AML-193 (cell line): ENCODE measurements around the gene CDC42SE2.

Experiments
- DNase-seq, 2 experiments: peaks; one replicate each; lab custom pipeline; 2025; lab: John Stamatoyannopoulos, UW

CDC42SE2 gene

DNA sequence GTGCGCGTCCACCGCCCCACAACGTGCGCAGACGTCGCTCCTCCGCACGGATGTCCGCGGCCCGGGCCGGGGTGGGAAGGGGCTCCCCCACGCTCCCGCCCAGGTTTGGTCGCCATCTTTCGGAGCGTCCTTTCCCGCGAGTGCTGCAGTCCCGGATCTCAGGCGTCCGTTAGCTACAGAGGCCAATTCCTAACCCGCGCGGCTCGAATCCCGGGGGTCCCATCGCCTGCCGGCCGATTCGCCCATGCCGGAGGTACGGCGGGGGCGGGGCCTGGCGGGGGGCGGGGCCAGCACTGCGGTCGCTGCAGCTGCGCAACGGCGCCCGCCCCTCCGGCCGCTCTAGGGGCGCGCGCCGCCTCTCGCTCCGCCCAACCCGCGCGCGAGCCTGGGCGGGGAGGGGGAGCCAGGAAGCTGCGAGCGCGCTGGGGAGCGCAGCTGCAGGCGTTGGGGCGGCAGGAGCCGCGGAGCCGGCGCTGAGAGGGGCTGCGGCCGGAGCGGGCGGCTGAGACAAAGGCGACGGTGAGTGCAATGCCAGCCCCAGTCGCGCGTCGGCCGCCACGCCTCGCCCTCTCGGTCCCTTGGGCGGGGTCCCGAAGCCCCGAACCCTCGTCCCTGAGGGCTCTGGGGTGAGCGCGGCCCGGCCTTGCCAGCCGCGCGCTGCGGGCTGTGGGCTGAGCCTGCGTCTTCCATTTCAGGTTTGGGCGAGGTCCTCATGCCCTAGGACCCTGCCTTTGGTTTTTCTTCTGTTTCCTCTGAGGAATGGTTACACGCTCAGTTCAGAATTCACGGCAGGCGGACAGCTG lies at the start of gene CDC42SE2:
TSS of gene CDC42SE2 (plus strand) at position 406 of the 803 bp plus-strand sequence. CDS start 95,441 bp downstream, outside the sequence.
- peak; percentile 68 to 72 for DNase-seq

DNA sequence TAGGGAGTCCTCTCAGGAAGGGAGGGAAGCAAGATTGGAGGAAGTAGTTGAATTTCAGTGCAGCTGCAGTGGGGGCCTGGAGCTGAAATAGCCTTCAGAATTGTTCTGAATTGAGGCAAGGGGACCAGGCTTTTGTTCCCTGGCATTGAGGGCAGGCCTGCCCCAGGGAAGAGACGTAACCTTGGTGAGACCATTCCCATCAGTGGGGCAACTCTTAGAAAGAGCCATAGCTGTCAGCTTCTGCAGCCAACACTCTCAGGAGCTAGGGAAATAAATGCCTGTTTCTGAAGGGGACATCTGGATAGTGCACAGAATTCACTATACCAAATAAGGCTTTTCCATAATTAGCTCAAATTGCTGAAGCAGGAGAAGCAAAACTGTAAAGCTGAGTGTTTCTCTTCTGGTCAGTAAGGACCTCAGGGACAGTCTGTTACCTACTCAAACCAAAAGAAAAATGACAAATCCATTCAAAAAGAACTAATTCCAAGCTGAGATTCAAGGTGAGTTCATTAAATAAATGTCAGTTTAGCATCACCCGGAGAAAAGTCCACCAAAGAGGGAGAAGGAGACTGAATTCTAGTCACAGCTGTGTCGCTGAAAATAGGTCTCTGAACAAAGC lies 49.1 kb upstream of the CDC42SE2 start:
- DNase-seq: no peak

DNA sequence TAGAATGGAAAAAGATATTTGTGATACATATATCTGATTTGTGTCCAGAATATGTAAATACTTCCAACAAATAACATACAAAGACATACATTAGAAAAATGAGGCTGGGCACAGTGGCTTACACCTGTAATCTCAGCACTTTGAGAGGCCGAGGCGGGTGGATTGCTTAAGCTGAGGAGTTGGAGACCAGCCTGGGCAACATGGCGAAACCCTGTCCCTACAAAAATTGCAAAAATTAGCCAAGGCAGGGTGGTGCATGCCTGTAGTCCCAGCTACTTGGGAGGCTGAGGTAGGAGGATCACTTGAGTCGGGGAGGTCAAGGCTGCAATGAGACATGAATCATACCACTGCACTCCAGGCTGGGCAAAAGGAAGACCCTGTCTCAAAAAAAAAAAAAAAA lies 46.1 kb upstream of the CDC42SE2 start:
- DNase-seq: no peak

DNA sequence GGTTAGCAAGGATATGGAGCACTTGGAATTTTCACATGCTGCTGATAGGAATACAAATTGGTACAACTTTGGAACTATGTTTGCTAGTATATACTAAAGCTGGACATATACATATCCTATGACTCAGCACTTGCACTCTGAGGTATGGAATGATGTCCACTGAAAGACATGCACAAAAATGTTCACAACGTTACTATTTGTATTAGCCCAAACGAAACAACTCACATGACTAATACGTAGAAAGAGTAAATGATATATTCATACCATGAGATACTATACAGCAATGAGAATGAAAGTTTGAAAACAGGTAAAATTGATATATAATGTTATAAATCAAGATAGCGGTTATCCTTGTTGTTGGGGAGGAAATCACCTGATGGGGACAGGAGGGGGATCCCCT lies 45.5 kb upstream of the CDC42SE2 start:
- DNase-seq: no peak

- DNase-seq: no peak
Observed at GRCh38 chr5:131220566-131220965, 43.3 kb upstream of the CDC42SE2 start.

DNA sequence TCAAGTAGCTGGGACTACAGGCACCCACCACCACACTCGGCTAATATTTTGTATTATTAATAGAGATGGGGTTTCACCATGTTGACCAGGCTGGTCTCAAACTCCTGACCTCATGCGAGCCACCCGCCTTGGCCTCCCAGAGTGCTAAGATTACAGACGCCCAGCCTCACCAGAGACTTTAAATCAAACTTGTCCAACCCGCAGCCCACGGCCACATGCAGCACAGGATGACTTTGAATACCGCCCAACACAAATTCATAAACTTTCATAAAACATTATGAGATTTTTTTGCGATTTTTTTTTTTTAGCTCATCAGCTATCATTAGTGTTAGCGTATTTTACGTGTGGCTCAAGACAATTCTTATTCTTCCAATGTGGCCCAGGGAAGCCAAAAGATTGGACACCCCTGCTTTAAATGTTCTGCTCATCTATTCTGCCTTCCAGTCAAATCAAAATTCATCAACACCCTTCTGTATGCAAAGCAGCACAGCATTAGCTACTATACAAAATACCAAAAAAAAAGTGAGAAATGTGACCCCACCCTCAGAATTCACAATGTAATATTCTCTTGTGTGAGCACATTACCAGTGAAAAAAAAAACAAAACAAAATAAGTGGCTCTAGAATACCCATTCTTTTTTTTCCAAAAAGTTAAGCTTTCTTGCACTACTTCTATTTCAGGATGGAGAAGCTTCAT lies 42.7 kb upstream of the CDC42SE2 start:
- DNase-seq: no peak

GRCh38 chr5:131221888-131222287 lies 42.0 kb upstream of the CDC42SE2 start:
- DNase-seq: no peak

DNA sequence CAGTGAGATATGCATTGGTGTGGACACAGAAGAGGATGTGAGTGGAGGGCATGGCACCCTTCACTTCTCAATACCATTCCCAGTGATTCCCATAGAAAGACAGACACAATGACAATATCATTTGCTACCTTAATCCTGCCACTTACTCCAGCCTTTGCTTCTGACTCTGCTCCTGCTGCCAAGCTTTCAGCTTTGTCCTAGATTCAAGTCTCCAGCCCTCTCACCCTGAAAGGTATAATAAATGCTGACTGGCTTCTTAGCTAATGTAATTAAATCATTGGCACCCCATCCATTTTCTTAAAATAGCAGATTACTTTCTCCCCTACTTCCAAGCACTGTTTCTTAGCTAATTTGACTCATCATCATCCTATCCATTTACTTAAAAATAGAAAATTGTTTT lies 41.1 kb upstream of the CDC42SE2 start:
- no peak for DNase-seq

GRCh38 chr5:131223751-131224386 lies 40.0 kb upstream of the CDC42SE2 start:
- DNase-seq: no peak

DNA sequence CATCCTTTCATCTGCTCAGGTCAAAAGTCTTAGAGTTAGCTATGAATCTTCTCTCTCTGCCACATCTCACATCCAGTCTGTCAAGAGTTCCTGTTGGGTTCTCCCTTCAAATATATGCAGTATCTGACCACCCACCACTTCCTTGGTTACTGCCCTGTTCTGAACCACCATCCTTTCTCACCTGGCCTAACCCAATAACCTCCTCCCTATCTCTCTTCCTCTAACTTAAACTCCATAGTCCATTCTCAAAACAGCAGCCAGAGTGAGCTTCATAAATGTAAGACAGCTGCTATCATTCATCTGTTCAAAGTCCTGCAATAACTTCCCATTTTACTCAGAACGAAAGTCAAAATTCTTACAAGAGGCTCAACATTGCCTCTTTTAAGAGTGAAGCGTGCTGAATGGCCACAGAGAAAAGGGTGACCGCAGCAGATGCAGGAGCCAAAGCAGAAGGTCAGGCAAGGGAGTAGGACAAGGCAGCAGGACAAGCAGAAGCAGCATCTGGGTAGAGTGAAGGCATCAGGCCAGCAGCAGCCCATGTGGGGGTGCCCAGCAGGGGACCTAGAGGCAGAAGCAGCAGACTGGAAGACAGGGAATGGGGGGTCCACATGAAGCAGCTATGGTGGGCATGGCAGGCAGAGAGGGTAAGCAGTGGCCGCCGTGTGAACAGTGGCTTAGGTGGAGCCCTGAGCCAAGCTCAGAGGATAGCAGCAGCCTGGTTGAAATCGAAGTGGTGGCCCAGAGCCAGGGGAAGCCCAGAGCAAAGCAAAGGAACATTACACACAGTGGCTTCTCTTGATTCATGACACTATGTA lies 39.3 kb upstream of the CDC42SE2 start:
- DNase-seq: peak; percentile 13 to 28

DNA sequence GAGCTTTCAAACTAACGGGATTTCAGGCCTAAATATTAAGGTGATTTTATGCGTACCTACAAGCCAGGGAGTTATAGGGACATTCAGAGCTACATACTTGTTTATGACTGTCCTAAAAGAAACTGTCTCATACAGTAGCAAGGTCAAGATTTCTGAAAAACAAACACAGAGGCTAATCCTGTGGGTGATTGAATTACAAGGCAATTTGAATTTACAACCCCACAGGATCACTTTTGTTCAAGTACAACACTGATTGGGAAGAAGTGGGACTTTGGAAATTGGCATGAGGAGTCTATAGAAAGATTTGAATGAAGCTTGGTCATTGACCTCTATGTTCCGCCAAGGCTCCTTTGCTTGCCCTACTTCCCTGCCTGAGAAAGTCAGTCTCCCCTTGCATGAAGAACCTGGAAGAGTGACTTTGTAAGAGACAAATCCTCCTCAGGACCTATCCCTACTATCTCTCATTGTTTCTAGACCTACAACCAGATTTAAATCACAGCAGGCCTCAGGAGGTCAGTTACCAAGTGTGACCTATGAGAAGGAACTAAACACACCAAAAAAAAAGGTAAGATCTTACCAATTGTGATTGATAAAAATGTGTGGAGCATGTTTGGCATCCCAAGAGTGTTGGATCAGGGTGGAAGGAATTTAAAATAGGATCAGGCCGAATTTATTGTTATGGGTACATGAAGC lies 38.4 kb upstream of the CDC42SE2 start:
- DNase-seq: no peak

DNA sequence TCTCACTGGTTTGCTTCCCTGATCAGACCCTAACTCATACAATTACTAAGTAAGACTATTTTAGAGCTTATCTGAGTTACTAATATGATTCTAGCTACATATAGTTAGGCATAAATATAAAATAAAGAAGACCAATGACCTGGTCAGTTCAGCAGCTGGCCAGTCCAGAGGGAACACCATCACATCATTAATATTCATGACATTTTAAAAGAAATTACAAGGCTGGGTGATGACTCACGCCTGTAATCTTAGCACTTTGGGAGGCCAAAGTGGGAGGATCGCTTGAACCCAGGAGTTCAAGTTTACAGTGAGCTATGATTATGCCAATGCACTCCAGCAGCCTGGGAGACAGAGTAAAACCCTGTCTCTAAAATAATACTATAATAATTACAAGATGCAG lies 37.0 kb upstream of the CDC42SE2 start:
- DNase-seq: no peak

DNA sequence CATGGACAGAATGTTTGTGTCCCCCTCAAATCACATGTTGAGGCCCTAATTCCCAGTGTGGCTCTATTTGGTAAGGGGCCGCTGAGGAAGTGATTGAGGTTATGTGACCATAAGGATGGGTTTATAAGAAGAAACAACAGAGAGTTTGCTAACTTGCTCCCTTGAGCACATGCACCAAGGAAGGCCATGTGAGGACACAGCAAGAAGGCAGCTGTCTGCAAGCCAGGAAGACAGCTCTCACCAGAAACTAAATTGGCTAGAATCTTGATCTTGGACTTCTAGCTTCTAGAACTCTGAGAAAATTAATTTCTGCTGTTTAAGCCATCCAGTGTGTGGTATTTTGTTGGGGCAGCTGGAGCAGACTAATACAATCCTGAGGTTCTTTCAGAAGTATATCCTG lies 35.2 kb upstream of the CDC42SE2 start:
- DNase-seq: no peak

GRCh38 chr5:131229623-131230022 lies 34.2 kb upstream of the CDC42SE2 start:
- no peak for DNase-seq

- DNase-seq: peak in 1 of 2 experiments; percentile 17
Observed at GRCh38 chr5:131230406-131230805, 33.4 kb upstream of the CDC42SE2 start.

DNA sequence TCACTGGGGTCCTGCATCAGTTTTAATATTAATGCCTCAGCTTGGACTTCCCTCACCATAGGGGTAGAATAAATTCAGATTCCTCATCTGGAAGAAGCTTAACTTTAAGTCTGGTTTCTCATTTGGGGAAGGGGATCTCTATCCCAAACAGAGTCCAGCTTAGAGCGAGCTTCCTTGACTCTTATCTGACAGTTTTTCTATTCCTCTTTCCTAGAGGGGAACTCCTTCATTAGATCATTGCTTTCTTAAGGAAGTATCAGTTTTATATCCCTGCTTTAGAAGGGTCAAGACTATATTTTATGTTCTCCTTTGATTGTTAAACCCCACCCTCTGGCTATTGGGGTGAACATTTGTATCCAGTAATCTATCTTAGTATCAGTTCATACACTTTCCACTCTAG lies 24.2 kb upstream of the CDC42SE2 start:
- DNase-seq: no peak

DNA sequence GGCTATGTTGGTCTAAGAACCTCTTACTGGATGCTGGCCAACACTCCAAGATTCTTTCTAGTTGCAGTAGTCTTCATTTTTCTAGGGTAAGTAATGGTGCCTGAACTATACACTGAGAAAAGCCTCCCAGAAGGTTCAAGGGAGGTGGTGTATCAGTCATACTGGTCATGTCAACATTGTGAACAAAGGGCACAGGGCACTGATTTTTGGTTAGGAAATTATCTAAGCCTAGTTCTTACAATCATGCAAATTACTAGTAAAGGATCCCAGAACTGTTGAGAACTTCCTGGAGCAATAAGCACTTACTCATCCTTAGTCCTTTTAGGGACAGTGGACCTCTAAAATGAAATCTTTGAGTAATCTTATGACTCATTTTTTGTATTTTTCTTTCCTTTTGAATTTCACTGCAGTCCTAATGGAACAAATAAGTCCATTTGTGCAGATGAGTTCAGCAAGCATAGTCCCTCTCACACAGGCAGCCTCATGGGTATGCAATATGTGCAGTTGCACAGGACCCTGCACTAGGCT lies 21.1 kb upstream of the CDC42SE2 start:
- peak; percentile 26 to 32 for DNase-seq

DNA sequence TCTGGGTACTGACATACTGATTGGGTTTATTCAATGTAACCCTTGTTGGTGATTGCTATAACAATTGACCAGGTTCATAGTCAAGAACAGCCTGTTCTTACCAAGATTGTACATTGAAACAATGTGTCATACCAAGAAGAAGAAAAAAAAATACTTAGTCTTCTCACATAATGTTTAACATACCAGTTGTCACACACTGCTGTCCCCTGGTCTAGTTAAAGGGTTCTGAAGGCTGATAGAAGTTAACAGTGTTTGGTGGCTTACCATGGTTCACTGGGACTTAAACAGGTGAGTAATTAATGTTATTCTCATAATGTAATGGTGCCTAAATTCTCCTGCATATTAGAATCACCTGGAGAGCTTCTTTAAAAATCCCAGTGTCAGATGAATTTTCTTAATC lies 18.5 kb upstream of the CDC42SE2 start:
- DNase-seq: no peak

GRCh38 chr5:131245948-131246347 lies 17.9 kb upstream of the CDC42SE2 start:
- DNase-seq: no peak

DNA sequence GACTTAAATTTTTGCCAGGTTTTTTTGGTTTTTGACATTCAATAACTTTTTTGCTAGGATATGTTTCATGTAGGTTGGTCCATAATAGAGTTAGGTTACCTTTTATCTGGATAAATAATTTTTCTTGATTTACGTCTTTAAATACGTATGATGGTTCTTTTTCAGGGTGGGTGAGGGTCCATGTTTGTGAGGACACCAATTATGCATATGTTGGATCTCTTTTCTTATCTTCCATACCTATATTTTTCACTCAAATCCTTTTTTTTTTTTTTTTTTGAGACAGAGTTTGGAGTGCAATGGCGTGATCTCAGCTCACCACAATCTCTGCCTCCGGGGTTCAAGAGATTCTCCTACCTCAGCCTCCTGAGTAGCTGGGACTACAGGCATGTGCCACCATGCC lies 17.3 kb upstream of the CDC42SE2 start:
- DNase-seq: no peak
